Fibroblast of skin of right biceps (primary cell): Measurements from ENCODE around the gene BPIFB2.

ENCODE experiments used
- DNase-seq: peaks from one replicate; pipeline ENCODE4 v3.0.0-alpha.2; 2013

BPIFB2 gene

GRCh38 chr20:33009214-33010132 is 2.0 kb downstream of the BPIFB2 start:
- no peak for DNase-seq

GRCh38 chr20:33010133-33010504 is 2.6 kb downstream of the BPIFB2 start:
- DNase-seq: no peak

GRCh38 chr20:33010674-33011449 is 3.4 kb downstream of the BPIFB2 start:
- no peak for DNase-seq

GRCh38 chr20:33012327-33013189 is 5.1 kb downstream of the BPIFB2 start:
- DNase-seq: no peak

- no peak for DNase-seq
Measured at GRCh38 chr20:33013701-33014326, 6.3 kb downstream of the BPIFB2 start.

DNA sequence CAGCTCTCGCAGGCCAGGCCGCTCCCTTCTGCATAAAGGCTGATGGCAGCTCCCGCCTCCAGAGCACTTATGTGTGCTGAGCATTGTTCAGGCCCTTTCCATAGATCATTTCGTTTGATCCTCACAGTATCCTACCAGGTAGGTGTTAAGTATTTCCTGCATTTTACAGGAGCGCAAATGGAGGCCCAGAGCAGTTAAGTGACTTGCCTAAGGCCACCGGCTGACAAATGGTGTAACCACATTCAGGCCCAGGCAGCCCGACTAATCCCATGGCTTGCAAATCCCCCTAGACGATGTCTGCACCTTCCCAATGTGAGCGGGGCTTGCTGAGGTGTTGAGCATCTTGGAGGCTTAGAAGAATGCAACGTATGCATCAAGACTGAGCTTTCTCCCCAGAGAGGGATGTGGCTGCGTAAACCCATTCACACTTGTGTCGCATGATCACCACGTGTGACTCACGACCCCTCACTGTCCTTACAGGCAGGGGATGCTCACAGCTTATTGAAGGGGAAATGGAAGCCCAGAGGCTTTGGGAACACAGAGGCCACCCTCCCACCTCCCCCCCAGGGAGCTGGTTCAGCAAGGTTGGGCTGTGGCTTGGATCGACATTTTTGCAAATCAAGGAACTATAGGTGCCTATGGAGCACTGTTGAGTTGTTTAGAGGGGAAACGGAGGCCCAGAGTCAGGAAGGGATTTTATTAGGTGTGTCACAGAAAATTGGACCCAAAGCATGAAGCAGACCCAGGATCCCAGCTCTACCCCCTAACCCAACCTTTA is 7.0 kb downstream of the BPIFB2 start:
- DNase-seq: no peak

- DNase-seq: no peak
Measured at GRCh38 chr20:33015114-33015484, 7.6 kb downstream of the BPIFB2 start.

- DNase-seq: no peak
Measured at GRCh38 chr20:33015700-33016580, 8.4 kb downstream of the BPIFB2 start.

- DNase-seq: no peak
Measured at GRCh38 chr20:33016581-33017109, 9.1 kb downstream of the BPIFB2 start.

DNA sequence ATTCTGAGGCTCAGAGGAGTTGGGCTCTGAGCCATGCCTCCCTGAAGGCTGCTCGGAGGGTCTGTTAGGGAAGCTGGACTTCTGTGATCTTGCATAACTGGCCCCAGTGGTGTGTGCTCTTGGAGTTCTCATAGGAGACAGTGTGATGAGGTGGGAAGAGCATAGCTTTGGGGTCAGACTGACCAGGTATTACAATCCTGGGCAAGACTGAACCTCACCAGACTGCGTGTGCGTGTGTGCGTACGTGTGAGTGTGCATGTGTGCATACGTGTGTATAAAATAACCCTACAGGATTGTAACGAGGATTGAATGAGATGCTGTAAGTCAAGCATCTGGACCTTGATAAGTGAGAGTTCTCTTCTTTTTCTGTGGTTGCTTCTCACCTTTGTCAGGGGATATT is 10.0 kb downstream of the BPIFB2 start:
- no peak for DNase-seq

DNA sequence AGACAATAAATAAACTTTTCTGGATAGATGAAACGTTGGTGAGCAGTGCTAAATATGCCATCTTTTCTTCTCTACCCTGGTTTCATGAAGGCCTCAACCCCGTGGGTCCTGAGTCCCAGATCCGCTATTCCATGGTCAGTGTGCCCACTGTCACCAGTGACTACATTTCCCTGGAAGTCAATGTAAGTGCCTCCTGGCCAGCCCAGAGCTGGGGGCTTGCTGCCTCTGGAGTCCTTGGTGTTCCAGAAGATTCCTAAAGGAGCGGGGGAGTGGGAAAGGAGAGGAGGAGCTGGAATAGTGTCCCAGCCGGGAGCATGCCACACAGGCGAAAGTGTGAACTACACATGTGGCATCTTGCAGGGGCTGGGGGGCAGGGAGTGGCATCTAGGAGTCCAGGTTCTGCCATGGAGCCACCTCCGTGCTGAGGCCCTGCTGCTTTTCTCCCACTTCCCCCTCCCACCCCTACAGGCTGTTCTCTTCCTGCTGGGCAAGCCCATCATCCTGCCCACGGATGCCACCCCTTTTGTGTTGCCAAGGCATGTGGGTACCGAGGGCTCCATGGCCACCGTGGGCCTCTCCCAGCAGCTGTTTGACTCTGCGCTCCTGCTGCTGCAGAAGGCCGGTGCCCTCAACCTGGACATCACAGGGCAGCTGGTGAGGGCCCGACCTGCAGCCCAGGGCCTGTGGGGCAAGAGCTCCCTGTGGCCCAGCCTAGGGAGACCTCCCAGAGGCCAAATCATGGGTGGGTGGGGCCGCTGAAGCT is 10.8 kb downstream of the BPIFB2 start:
- DNase-seq: no peak

DNA sequence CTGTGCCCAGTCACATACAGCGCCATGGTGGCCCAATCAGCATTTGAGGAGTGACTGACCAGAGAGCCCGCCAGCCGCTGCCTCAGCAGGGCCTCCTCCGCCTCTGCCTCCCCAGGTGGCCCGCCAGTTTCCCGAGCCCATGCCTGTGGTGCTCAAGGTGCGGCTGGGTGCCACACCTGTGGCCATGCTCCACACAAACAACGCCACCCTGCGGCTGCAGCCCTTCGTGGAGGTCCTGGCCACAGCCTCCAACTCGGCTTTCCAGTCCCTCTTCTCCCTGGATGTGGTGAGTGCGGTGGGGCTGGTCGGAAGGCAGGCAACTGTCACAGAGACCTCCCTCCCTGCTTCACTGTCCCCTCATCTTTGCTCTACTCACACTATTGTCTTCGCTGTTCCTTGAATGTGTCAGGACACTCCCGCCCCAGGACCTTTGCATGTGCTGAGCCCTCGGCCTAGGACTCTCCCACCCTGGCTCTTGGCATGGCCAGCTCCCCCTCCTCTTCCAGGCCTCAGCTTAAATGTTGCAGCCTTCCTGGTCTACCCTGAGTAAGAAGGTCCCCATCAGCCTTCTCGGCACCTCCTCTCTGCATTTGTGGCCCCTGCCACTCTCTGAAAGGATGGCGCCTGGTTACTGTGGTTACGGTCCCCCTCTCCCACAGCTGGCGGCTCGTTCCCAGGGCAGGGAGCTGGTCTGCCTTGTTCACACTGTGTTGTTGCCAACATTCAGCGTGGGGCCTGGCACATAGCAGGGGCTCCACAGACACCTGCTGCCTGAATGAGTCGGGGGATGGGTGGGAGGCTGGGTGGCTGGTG is 12.2 kb downstream of the BPIFB2 start:
- no peak for DNase-seq

- DNase-seq: no peak
Measured at GRCh38 chr20:33020278-33021161, 13.0 kb downstream of the BPIFB2 start.

DNA sequence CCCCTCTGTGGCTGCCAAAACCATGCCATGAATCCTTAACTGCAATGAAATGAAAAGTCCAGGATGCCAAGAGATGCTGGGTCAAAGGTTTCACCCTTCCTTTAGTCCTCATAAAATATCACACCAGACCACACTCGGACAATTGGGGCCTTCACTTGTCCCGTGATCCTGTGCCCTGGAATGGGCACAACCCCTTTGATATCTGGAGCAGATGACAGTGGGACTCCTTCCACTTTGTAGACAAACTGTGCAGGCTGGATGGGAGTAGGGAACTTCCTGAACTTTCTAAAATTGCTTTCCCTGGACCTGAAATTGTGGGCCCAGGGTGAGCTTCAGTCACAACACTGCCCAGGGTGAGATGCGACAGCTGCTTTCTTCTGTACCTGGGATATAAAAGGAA is 14.4 kb downstream of the BPIFB2 start:
- DNase-seq: no peak

- DNase-seq: no peak
Measured at GRCh38 chr20:33022289-33022688, 14.8 kb downstream of the BPIFB2 start.

DNA sequence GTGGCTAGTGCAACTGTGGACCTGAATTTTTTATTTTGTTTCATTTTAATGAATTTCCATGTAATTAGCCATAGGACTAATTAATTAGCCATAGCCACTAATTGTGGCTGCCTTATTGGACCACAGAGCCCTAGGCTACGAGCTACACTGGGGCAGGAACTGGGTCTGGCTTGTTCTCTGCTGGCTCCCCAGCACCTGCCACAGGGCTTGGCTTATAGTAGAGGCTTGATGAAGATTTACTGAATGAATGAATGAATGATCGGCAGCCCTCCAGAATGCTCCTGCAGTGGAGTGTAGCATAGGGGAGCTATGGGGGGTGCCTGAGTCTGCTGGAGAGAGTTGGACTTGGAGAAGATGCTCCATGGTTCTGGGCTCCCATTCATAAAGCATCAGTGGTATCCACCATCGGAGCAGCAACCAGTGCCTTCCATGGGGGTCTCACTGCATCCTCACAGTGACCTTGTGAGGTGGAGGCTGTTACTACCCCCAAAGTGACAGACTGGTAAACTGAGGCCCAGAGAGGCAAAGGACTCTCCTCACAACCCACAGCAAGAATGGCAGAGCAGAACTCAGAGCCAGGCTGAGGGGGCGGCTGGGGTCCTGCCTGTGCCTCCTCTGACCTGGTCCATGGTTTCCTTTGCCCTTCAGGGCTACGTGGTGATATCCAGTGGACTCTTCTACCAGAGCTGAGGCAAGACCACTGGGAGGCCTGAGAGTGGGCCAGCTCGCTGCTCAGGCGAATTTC is 15.4 kb downstream of the BPIFB2 start:
- no peak for DNase-seq
